Kidney epithelial cell (primary cell): Measurements from ENCODE around the gene PCSK5. TPM values are rescaled to one million over a fixed set of nuclear protein-coding genes. Genes with fewer than 3 reads are reported as not detected.
A peak's percentile ranks its signal among the peaks of the same experiment; 100 is the strongest.

ENCODE experiments used
- DNase-seq: peaks from one replicate; pipeline ENCODE4 v3.0.0-alpha.2; 2010; ENCODE audit warnings: low read depth
- H3K27me3 ChIP-seq: 2 replicates; pipeline ENCODE4 v1.6.0; 2011; ENCODE audit warnings: low read length; ENCODE audit not compliant: control insufficient read depth, insufficient read depth
- H3K36me3 ChIP-seq: 2 replicates; pipeline ENCODE4 v1.5.1; 2011; ENCODE audit warnings: low read length; ENCODE audit not compliant: control insufficient read depth, insufficient read depth
- H3K4me3 ChIP-seq: 2 replicates; pipeline ENCODE4 v1.5.1; 2011; ENCODE audit warnings: low read depth, mild to moderate bottlenecking, control low read depth, low read length
- CTCF ChIP-seq: IDR thresholded peaks from 2 replicates; pipeline ENCODE4 v1.5.1; 2011; ENCODE audit warnings: mild to moderate bottlenecking, moderate library complexity, low read length, control low read depth, inconsistent platforms; ENCODE audit not compliant: insufficient read depth, poor library complexity, severe bottlenecking
- total RNA-seq: library from RNA; depleted of rRNA; stranded (reverse); fragments of >200 nt; gene quantifications from 2 replicates; pipeline ENCODE4 v1.2.3, GENCODE V29; 2015

PCSK5 gene
- total RNA-seq, 1 donor from 2014 or later = 3.8 TPM

- no peak for DNase-seq
- Histone ChIP-seq H3K27me3 (no peaks in the 10 kb centered on the region), H3K36me3 (no peaks in the 10 kb centered on the region), H3K4me3 (no peak overlapping the region)
- no peak for TF ChIP-seq CTCF
Measured at GRCh38 chr9:76018235-76018634, 127.8 kb downstream of the PCSK5 start.

DNA sequence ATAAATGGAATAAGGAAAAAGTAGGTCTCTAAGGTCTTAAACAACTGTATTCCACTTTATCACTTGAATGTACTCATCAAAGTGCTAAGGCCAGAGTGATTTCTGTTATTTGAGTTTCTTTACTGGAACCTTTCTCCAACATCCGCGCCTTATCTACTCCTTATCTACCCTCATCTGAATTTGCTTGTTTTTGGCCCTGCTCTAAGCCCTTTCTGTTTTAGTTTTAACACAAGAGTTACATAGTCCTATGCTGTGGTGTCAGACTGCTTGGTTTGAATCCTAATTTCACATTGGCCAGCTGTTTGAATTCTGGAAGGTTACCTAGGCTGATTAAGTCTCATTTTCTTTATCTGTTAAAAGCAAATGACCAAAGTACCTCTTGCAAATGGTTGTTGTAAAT, 128.3 kb downstream of the PCSK5 start:
- no peak for DNase-seq
- no peaks in the 10 kb centered on the region for H3K27me3 ChIP-seq
- no peaks in the 10 kb centered on the region for H3K36me3 ChIP-seq
- TF ChIP-seq CTCF = no peak
- H3K4me3 ChIP-seq = no peak overlapping the region

DNA sequence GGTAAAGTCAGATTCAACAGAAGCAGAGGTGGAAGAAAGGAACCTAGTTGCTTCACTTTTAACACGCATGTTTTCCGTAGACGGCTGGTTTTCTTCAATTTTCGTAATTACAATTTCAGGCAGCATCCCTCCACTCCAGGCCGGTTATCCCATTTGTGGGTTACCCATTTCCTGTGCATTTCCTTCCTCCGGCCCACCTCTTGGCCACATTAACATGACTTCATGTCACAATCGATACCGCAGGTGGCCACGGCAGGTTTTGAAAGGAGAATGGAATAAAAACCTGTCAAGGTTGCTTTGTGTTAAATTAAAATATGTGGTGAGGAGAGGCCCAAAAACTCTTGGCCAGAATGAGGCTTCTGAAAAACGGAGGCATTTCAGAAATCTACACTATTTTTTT, 130.2 kb downstream of the PCSK5 start:
- no peak for TF ChIP-seq CTCF
- no peaks in the 10 kb centered on the region for H3K36me3 ChIP-seq

GRCh38 chr9:76022317-76022716, 131.8 kb downstream of the PCSK5 start:
- DNase-seq = no peak
- Histone ChIP-seq H3K36me3 (no peaks in the 10 kb centered on the region), H3K27me3 (no peaks in the 10 kb centered on the region), H3K4me3 (no peak overlapping the region)
- no peak for TF ChIP-seq CTCF

More for the DNA sequence above, 130.2 kb downstream of the PCSK5 start:
- no peak overlapping the region for H3K4me3 ChIP-seq
- DNase-seq = no peak
- no peaks in the 10 kb centered on the region for H3K27me3 ChIP-seq

GRCh38 chr9:76023715-76024195, 133.3 kb downstream of the PCSK5 start:
- no peaks in the 10 kb centered on the region for H3K27me3 ChIP-seq
- TF ChIP-seq CTCF = no peak
- no peaks in the 10 kb centered on the region for H3K36me3 ChIP-seq
- no peak overlapping the region for H3K4me3 ChIP-seq
- DNase-seq = peak; percentile 7

- TF ChIP-seq CTCF = no peak
- H3K36me3 ChIP-seq = no peaks in the 10 kb centered on the region
- DNase-seq = no peak
- no peak overlapping the region for H3K4me3 ChIP-seq
- no peaks in the 10 kb centered on the region for H3K27me3 ChIP-seq
Measured at GRCh38 chr9:76025286-76025685, 134.8 kb downstream of the PCSK5 start.
